Caco-2 (cell line): ENCODE data around the gene NPAS3. TPM values are rescaled to one million over a fixed set of nuclear protein-coding genes. Genes with fewer than 3 reads are reported as not detected.

Experiments
- BruUV-seq: library from RNA; stranded (reverse); fragments of 400-500 nt; replicated peaks from 2 replicates; lab custom pipeline; 2021; lab: Mats Ljungman, UMichigan
- CTCF ChIA-PET: fragments of 300-600 bp; sonication (Branson Sonifier 250); formaldehyde crosslinking; loops from one replicate; lab custom pipeline; 2022; ENCODE audit warnings: antibody characterized with exemption; lab: Charles Lee
- POLR2A ChIA-PET: fragments of 300-600 bp; sonication (Branson Sonifier 250); formaldehyde crosslinking; loops from one replicate; lab custom pipeline; 2022; ENCODE audit warnings: antibody characterized with exemption; lab: Charles Lee
- DNase-seq, 2 experiments: peaks; one replicate each; pipeline versions ENCODE4 v3.0.0 to v3.0.0-alpha.2; 2020 to 2022
- H3K27me3 ChIP-seq: replicated peaks from 2 replicates; pipeline ENCODE4 v1.6.0; 2011; ENCODE audit warnings: low read length; ENCODE audit not compliant: control insufficient read depth, insufficient read depth
- H3K36me3 ChIP-seq: 2 replicates; pipeline ENCODE4 v1.5.1; 2011; ENCODE audit warnings: low read length; ENCODE audit not compliant: control insufficient read depth, insufficient read depth
- H3K4me1 ChIP-seq: fragments of 250-450 bp; sonication (Bioruptor Pico); 2 replicates; pipeline ENCODE4 v1.5.1; 2020; ENCODE audit warnings: mild to moderate bottlenecking
- H3K4me3 ChIP-seq: 2 replicates; pipeline ENCODE4 v1.5.1; 2011; ENCODE audit warnings: low read depth, mild to moderate bottlenecking, control low read depth, low read length
- H3K9me3 ChIP-seq: fragments of 250-450 bp; sonication (Bioruptor Pico); 2 replicates; pipeline ENCODE4 v1.5.1; 2020; ENCODE audit warnings: mild to moderate bottlenecking, moderate library complexity
- H3K27ac Mint-ChIP-seq: one replicate; pipeline ENCODE4 v1.8.0; 2022; ENCODE audit warnings: mixed read lengths; ENCODE audit not compliant: unreplicated experiment
- H3K27me3 Mint-ChIP-seq: one replicate; pipeline ENCODE4 v1.8.0; 2022; ENCODE audit warnings: mixed read lengths; ENCODE audit not compliant: insufficient read depth, unreplicated experiment
- H3K36me3 Mint-ChIP-seq: one replicate; pipeline ENCODE4 v1.8.0; 2022; ENCODE audit warnings: mild to moderate bottlenecking, mixed read lengths; ENCODE audit not compliant: insufficient read depth, unreplicated experiment
- H3K4me1 Mint-ChIP-seq: one replicate; pipeline ENCODE4 v1.8.0; 2022; ENCODE audit warnings: low read depth, mixed read lengths; ENCODE audit not compliant: unreplicated experiment
- H3K4me3 Mint-ChIP-seq: one replicate; pipeline ENCODE4 v1.8.0; 2022; ENCODE audit warnings: mild to moderate bottlenecking, moderate library complexity, mixed read lengths; ENCODE audit not compliant: unreplicated experiment
- H3K9me3 Mint-ChIP-seq: one replicate; pipeline ENCODE4 v1.8.0; 2022; ENCODE audit warnings: mixed read lengths; ENCODE audit not compliant: unreplicated experiment
- intact Hi-C: fragments of 100-400 bp; cut with micrococcal nuclease; formaldehyde crosslinking; loops from one replicate; pipeline ENCODE4 v1.10.0; 2022; ENCODE audit not compliant: unreplicated experiment
- total RNA-seq: library from RNA; stranded (reverse); gene quantifications from 2 replicates; pipeline ENCODE4 v1.2.3, GENCODE V29; 2022
- TF ChIP-seq, protein P1 (sequence below), 2 experiments: fragments of 200-600 bp in 1 of 2; IDR thresholded peaks; 1 replicate in 1 of 2; 2 replicates in 1 of 2; pipeline versions ENCODE4 v1.5.1 to v1.8.0; 2011 to 2022; ENCODE audit warnings: antibody characterized with exemption in 1 of 2, control low read depth in 1 of 2, inconsistent platforms in 1 of 2, low read depth in 1 of 2, low read length in 1 of 2, mild to moderate bottlenecking in 1 of 2, moderate library complexity in 1 of 2; ENCODE audit not compliant: insufficient read depth in 1 of 2, severe bottlenecking in 1 of 2, unreplicated experiment in 1 of 2

Gene NPAS3
- total RNA-seq, 1 experiment from 2014 or later: not detected

DNA sequence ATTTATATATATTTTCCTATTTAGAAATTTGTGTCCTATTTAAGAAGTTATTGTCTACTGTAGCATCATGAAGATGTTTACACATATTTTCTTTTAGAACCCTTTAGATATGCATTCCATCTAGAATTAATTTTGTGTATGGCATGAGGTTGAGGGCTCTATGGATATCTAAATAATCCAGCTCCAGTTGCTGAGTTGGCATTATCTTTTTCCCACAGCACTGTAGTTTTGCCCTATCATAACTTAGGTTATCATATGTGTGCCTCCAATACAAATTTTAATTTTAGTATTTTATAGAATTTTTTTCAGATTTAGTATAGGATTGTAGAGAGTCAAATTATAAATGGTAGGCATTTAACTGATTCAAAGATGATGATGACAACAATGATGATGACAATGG, 159.3 kb downstream of the NPAS3 start:
- ChIA-PET CTCF (no interaction called here), POLR2A (no interaction called here)
- no peak overlapping the region for H3K27ac Mint-ChIP-seq
- TF ChIP-seq, protein P1, sequence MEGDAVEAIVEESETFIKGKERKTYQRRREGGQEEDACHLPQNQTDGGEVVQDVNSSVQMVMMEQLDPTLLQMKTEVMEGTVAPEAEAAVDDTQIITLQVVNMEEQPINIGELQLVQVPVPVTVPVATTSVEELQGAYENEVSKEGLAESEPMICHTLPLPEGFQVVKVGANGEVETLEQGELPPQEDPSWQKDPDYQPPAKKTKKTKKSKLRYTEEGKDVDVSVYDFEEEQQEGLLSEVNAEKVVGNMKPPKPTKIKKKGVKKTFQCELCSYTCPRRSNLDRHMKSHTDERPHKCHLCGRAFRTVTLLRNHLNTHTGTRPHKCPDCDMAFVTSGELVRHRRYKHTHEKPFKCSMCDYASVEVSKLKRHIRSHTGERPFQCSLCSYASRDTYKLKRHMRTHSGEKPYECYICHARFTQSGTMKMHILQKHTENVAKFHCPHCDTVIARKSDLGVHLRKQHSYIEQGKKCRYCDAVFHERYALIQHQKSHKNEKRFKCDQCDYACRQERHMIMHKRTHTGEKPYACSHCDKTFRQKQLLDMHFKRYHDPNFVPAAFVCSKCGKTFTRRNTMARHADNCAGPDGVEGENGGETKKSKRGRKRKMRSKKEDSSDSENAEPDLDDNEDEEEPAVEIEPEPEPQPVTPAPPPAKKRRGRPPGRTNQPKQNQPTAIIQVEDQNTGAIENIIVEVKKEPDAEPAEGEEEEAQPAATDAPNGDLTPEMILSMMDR (IDR thresholded peaks at IDR 0.05; ENCODE audit: insufficient read depth in 1 of 2, low read depth in 1 of 2, low read length in 1 of 2, severe bottlenecking in 1 of 2, unreplicated experiment in 1 of 2): no peak
- no peak for DNase-seq
- Histone ChIP-seq H3K9me3 (no peaks in the 10 kb centered on the region), H3K4me3 (no peak overlapping the region), H3K36me3 (no peaks in the 10 kb centered on the region), H3K4me1 (no peaks in the 10 kb centered on the region), H3K27me3 (no peaks in the 10 kb centered on the region)
- no peaks in the 10 kb centered on the region for H3K9me3 Mint-ChIP-seq
- intact Hi-C loops: no loop called here
- no peak overlapping the region for H3K4me3 Mint-ChIP-seq
- H3K4me1 Mint-ChIP-seq: no peaks in the 10 kb centered on the region
- peaks cover 5% of the 10 kb centered on the region for H3K27me3 Mint-ChIP-seq
- BruUV-seq: no TSS peak
- no peaks in the 10 kb centered on the region for H3K36me3 Mint-ChIP-seq

DNA sequence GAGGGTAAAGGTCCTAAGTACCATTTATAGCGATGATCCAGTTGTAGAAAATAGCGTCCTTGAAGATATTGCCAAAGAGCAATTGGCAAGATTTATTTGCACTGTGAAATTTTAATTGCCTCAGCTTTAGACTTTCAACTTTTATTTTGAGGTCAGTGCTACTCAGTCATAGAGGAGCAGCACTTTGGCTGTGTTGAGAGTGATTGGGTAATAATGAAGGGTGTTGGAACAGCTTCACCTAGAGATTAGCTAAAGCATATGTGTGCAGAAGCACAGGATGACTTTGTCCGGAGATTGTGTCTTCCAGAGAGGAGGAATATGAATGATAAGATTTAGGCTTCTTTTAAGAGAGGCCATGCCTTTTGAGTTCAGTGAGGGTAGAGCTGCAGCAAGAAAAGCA, 164.8 kb downstream of the NPAS3 start:
- POLR2A ChIA-PET: no interaction called here
- TF ChIP-seq, protein P1 (IDR thresholded peaks at IDR 0.05; ENCODE audit: insufficient read depth in 1 of 2, low read depth in 1 of 2, low read length in 1 of 2, severe bottlenecking in 1 of 2, unreplicated experiment in 1 of 2): no peak

DNA sequence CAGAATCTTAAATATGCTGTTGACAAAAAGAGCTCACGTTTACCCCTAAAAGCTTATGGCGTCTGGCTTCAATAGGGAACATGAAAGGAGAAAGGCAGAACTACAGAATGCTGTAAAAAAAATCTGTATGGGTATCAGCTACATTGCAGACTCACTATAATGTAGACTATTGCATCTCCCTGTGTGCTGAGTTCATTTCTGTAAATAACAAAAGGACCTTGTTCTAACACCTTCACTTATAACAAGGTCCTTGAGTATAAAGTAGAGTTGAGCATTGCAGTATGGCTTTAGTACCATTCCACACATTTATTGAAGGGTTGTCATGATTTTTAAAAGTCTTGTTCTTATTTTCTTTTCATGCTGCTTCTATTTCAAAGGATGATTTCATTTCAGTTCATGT, 165.3 kb downstream of the NPAS3 start:
- BruUV-seq: no TSS peak
- H3K36me3 Mint-ChIP-seq: no peaks in the 10 kb centered on the region
- Histone ChIP-seq H3K9me3 (no peaks in the 10 kb centered on the region), H3K36me3 (no peaks in the 10 kb centered on the region), H3K4me3 (no peak overlapping the region), H3K27me3 (no peaks in the 10 kb centered on the region), H3K4me1 (no peaks in the 10 kb centered on the region)
- TF ChIP-seq, protein P1 (IDR thresholded peaks at IDR 0.05; ENCODE audit: insufficient read depth in 1 of 2, low read depth in 1 of 2, low read length in 1 of 2, severe bottlenecking in 1 of 2, unreplicated experiment in 1 of 2): no peak
- H3K27me3 Mint-ChIP-seq: peaks cover 2% of the 10 kb centered on the region
- intact Hi-C loops: no loop called here
- H3K9me3 Mint-ChIP-seq: no peaks in the 10 kb centered on the region
- H3K4me3 Mint-ChIP-seq: no peak overlapping the region
- CTCF ChIA-PET: no interaction called here
- no peaks in the 10 kb centered on the region for H3K4me1 Mint-ChIP-seq
- POLR2A ChIA-PET: no interaction called here
- DNase-seq: no peak
- H3K27ac Mint-ChIP-seq: no peak overlapping the region

More for the DNA sequence above, 164.8 kb downstream of the NPAS3 start:
- DNase-seq: no peak
- Mint-ChIP-seq H3K4me1 (no peaks in the 10 kb centered on the region), H3K27ac (no peak overlapping the region), H3K9me3 (no peaks in the 10 kb centered on the region), H3K36me3 (no peaks in the 10 kb centered on the region), H3K27me3 (peaks cover 2% of the 10 kb centered on the region), H3K4me3 (no peak overlapping the region)
- CTCF ChIA-PET: no interaction called here
- no peak overlapping the region for H3K4me3 ChIP-seq
- no peaks in the 10 kb centered on the region for H3K9me3 ChIP-seq
- no TSS peak for BruUV-seq
- no peaks in the 10 kb centered on the region for H3K36me3 ChIP-seq
- intact Hi-C loops: no loop called here
- H3K4me1 ChIP-seq: no peaks in the 10 kb centered on the region
- H3K27me3 ChIP-seq: no peaks in the 10 kb centered on the region
